DND-41 (cell line): ENCODE data around the gene TBCD.

ENCODE experiments used
- CTCF ChIP-seq: IDR thresholded peaks from 2 replicates; pipeline ENCODE4 v1.5.1; 2012; ENCODE audit warnings: borderline replicate concordance, low read length, moderate library complexity, mild to moderate bottlenecking; ENCODE audit not compliant: poor library complexity, severe bottlenecking; ENCODE audit errors: extremely low read depth
- EZH2 ChIP-seq: IDR thresholded peaks from 3 replicates; pipeline ENCODE4 v1.6.1; 2012; ENCODE audit warnings: borderline replicate concordance, low read depth, mild to moderate bottlenecking, moderate library complexity, low read length, inconsistent platforms; ENCODE audit not compliant: severe bottlenecking

- TF ChIP-seq CTCF (no peak), EZH2 (no peak)
Observed at GRCh38 chr17:82965371-82965770, 213.5 kb downstream of the TBCD start.
